Measurements from ENCODE around the gene RPL13. TPM values are rescaled to one million over a fixed set of nuclear protein-coding genes. Genes with fewer than 3 reads are reported as not detected.

The RPL13 gene
- total RNA-seq, 5 donors from 2014 or later (not counting 1 experiment from before 2014, with no cell fraction given): 4,444 to 6,530 (median 5,942) TPM

GRCh38 chr16:89612415-89613166, 52.1 kb downstream of the RPL13 start:
- Histone ChIP-seq H3K27ac (ENCODE audit: low read length) (no peak overlapping the region), H3K36me3 (ENCODE audit: control insufficient read depth in 2 of 2, extremely low read depth in 1 of 2, insufficient read depth in 1 of 2, low read length in 1 of 2) (no peaks in the 10 kb centered on the region), H3K9me3 (no peaks in the 10 kb centered on the region), H3K4me3 (ENCODE audit: control insufficient read depth in 1 of 2, extremely low read depth in 1 of 2, low read length in 1 of 2) (no peak overlapping the region), H3K27me3 (replicated peaks in 1 of 2; ENCODE audit: control insufficient read depth in 2 of 2, extremely low read depth in 1 of 2, insufficient read depth in 2 of 2, low read length in 1 of 2) (peaks cover 0 to 4% of the 10 kb centered on the region in 2 experiments), H3K4me1 (ENCODE audit: control insufficient read depth in 1 of 2, extremely low read depth in 1 of 2, insufficient read depth in 2 of 2, low read length in 2 of 2) (peaks cover 3 to 26% of the 10 kb centered on the region in 2 experiments)
- ChIA-PET POLR2A (no interaction called here), CTCF (no interaction called here)
- Mint-ChIP-seq H3K4me3 (no peak overlapping the region), H3K27ac (no peak overlapping the region), H3K4me1 (peaks cover 11 to 13% (median 13%) of the 10 kb centered on the region in 3 donors), H3K9me3 (peaks cover 0 to 10% (median 3%) of the 10 kb centered on the region in 3 donors), H3K27me3 (no peaks in the 10 kb centered on the region), H3K36me3 (no peaks in the 10 kb centered on the region)
- DNase-seq (no peak), ATAC-seq (replicated peaks in 1 of 4) (no peak)
- WGBS (ENCODE audit: insufficient coverage): 92% methylated on average over 14 of the region's 20 CpGs

- Histone ChIP-seq H3K9me3 (no peaks in the 10 kb centered on the region), H3K4me1 (ENCODE audit: control insufficient read depth in 1 of 2, extremely low read depth in 1 of 2, insufficient read depth in 2 of 2, low read length in 2 of 2) (peaks cover 3 to 30% of the 10 kb centered on the region in 2 experiments), H3K4me3 (ENCODE audit: control insufficient read depth in 1 of 2, extremely low read depth in 1 of 2, low read length in 1 of 2) (no peak within 1 kb of the TSS), H3K27ac (ENCODE audit: low read length) (no peak within 1 kb of the TSS), H3K27me3 (replicated peaks in 1 of 2; ENCODE audit: control insufficient read depth in 2 of 2, extremely low read depth in 1 of 2, insufficient read depth in 2 of 2, low read length in 1 of 2) (peaks cover 0 to 4% of the 10 kb centered on the region in 2 experiments), H3K36me3 (ENCODE audit: control insufficient read depth in 2 of 2, extremely low read depth in 1 of 2, insufficient read depth in 1 of 2, low read length in 1 of 2) (no peaks in the 10 kb centered on the region)
- no peak within 1 kb of the TSS for H3K4me3 Mint-ChIP-seq
- ATAC-seq (replicated peaks in 1 of 4) (no peak), DNase-seq (no peak)
- no peak within 1 kb of the TSS for H3K27ac Mint-ChIP-seq
- 63% methylated on average over 17 of the region's 19 CpGs for WGBS (ENCODE audit: insufficient coverage)
- H3K4me1 Mint-ChIP-seq: peaks cover 11 to 13% (median 13%) of the 10 kb centered on the region in 3 donors
- ChIA-PET POLR2A (no interaction called here), CTCF (no interaction called here)
- H3K36me3 Mint-ChIP-seq: no peaks in the 10 kb centered on the region
- H3K9me3 Mint-ChIP-seq: peaks cover 0 to 10% (median 3%) of the 10 kb centered on the region in 3 donors
- no peaks in the 10 kb centered on the region for H3K27me3 Mint-ChIP-seq
Observed at GRCh38 chr16:89613231-89613953, 52.9 kb downstream of the RPL13 start, which contains the start of gene DPEP1. DPEP1 (plus strand) TSS chr16:89613642; CDS start chr16:89630411, 16,769 bp downstream.

GRCh38 chr16:89613954-89614459, 53.5 kb downstream of the RPL13 start:
- ChIA-PET POLR2A (no interaction called here), CTCF (no interaction called here)
- H3K4me3 ChIP-seq (ENCODE audit: control insufficient read depth in 1 of 2, extremely low read depth in 1 of 2, low read length in 1 of 2): no peak overlapping the region
- no peaks in the 10 kb centered on the region for H3K36me3 Mint-ChIP-seq
- no peak overlapping the region for H3K27ac Mint-ChIP-seq
- H3K27me3 ChIP-seq (replicated peaks in 1 of 2; ENCODE audit: control insufficient read depth in 2 of 2, extremely low read depth in 1 of 2, insufficient read depth in 2 of 2, low read length in 1 of 2): peaks cover 0 to 4% of the 10 kb centered on the region in 2 experiments
- peaks cover 3 to 32% of the 10 kb centered on the region in 2 experiments for H3K4me1 ChIP-seq (ENCODE audit: control insufficient read depth in 1 of 2, extremely low read depth in 1 of 2, insufficient read depth in 2 of 2, low read length in 2 of 2)
- no peak overlapping the region for H3K4me3 Mint-ChIP-seq
- DNase-seq (no peak), ATAC-seq (replicated peaks in 1 of 4) (no peak)
- no peak overlapping the region for H3K27ac ChIP-seq (ENCODE audit: low read length)
- H3K36me3 ChIP-seq (ENCODE audit: control insufficient read depth in 2 of 2, extremely low read depth in 1 of 2, insufficient read depth in 1 of 2, low read length in 1 of 2): no peaks in the 10 kb centered on the region
- H3K4me1 Mint-ChIP-seq: peaks cover 11 to 13% (median 13%) of the 10 kb centered on the region in 3 donors
- peaks cover 0 to 10% (median 3%) of the 10 kb centered on the region in 3 donors for H3K9me3 Mint-ChIP-seq
- no peaks in the 10 kb centered on the region for H3K9me3 ChIP-seq
- H3K27me3 Mint-ChIP-seq: no peaks in the 10 kb centered on the region
- 92% methylated on average over 20 of the region's 22 CpGs for WGBS (ENCODE audit: insufficient coverage)

Other genes starting within 250 kb of the RPL13 start
- 100 to 1,000 TPM; 257 to 294 (median 271) TPM for gene ANKRD11, start 70.1 kb upstream of the RPL13 start, total RNA-seq
- 100 to 1,000 TPM; 161 to 203 (median 184) TPM for gene SPG7, start 52.3 kb upstream of the RPL13 start, total RNA-seq
- gene CPNE7, start 15.1 kb downstream of the RPL13 start, total RNA-seq: 1 to 10 TPM; 1.9 to 8.7 (median 5.1) TPM
- gene DPEP1, start 53.0 kb downstream of the RPL13 start, total RNA-seq: under 1 TPM in 1 of 5 donors, not detected in 4; 0.18 TPM
- 10 to 100 TPM; 73.1 to 97.4 (median 90.4) TPM for gene CHMP1A, start 97.0 kb downstream of the RPL13 start, total RNA-seq
- gene SPATA33, start 97.2 kb downstream of the RPL13 start, total RNA-seq: 10 to 100 TPM in 2 of 5 donors, 1 to 10 TPM in 3; 5.0 to 11.1 (median 8.1) TPM
- 100 to 1,000 TPM; 108 to 163 (median 138) TPM for gene CDK10, start 126.0 kb downstream of the RPL13 start, total RNA-seq
- 10 to 100 TPM; 14.4 to 24.9 (median 15.9) TPM for gene SPATA2L, start 141.0 kb downstream of the RPL13 start, total RNA-seq
- 10 to 100 TPM; 15.5 to 28.8 (median 24.5) TPM for gene VPS9D1, start 160.2 kb downstream of the RPL13 start, total RNA-seq
- gene ZNF276, start 160.9 kb downstream of the RPL13 start, total RNA-seq: 100 to 1,000 TPM; 131 to 203 (median 195) TPM

All from T-cell (primary cell).